Measurements from ENCODE around the gene SLC25A11. TPM values are rescaled to one million over a fixed set of nuclear protein-coding genes. Genes with fewer than 3 reads are reported as not detected.

The SLC25A11 gene
- total RNA-seq, 1 donor from 2014 or later: 47.5 TPM

DNA sequence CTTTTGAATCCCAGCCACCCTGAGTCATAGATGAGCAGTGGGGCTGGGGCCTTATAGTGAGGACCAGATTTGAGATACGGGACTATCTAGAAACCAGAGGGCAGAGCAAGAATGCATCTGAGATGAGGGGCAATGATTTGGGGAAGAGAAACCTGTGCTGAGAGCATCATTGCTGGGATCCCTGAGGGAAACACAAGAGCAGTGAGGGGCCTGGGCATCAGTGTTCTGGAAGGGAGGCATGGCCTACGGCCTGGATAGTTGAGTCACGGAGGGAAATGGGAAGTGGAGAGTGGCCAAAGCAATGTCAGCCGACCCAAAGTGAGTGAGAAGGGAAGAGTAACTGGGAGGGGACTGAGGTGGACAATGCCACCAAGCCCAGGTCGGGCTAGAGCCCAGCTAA, 42.5 kb upstream of the SLC25A11 start:
- DNase-seq (ENCODE audit: low spot score): no peak
- Mint-ChIP-seq H3K27me3 (ENCODE audit: unreplicated experiment) (peaks cover 9% of the 10 kb centered on the region), H3K36me3 (ENCODE audit: low read depth, unreplicated experiment) (peaks cover 31% of the 10 kb centered on the region), H3K9me3 (ENCODE audit: unreplicated experiment) (no peaks in the 10 kb centered on the region), H3K27ac (ENCODE audit: unreplicated experiment) (no peak overlapping the region), H3K4me3 (ENCODE audit: unreplicated experiment) (no peak overlapping the region), H3K4me1 (ENCODE audit: unreplicated experiment) (peaks cover 21% of the 10 kb centered on the region)
- TF ChIP-seq, protein P1, sequence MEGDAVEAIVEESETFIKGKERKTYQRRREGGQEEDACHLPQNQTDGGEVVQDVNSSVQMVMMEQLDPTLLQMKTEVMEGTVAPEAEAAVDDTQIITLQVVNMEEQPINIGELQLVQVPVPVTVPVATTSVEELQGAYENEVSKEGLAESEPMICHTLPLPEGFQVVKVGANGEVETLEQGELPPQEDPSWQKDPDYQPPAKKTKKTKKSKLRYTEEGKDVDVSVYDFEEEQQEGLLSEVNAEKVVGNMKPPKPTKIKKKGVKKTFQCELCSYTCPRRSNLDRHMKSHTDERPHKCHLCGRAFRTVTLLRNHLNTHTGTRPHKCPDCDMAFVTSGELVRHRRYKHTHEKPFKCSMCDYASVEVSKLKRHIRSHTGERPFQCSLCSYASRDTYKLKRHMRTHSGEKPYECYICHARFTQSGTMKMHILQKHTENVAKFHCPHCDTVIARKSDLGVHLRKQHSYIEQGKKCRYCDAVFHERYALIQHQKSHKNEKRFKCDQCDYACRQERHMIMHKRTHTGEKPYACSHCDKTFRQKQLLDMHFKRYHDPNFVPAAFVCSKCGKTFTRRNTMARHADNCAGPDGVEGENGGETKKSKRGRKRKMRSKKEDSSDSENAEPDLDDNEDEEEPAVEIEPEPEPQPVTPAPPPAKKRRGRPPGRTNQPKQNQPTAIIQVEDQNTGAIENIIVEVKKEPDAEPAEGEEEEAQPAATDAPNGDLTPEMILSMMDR (IDR thresholded peaks at IDR 0.05; ENCODE audit: unreplicated experiment): no peak

DNA sequence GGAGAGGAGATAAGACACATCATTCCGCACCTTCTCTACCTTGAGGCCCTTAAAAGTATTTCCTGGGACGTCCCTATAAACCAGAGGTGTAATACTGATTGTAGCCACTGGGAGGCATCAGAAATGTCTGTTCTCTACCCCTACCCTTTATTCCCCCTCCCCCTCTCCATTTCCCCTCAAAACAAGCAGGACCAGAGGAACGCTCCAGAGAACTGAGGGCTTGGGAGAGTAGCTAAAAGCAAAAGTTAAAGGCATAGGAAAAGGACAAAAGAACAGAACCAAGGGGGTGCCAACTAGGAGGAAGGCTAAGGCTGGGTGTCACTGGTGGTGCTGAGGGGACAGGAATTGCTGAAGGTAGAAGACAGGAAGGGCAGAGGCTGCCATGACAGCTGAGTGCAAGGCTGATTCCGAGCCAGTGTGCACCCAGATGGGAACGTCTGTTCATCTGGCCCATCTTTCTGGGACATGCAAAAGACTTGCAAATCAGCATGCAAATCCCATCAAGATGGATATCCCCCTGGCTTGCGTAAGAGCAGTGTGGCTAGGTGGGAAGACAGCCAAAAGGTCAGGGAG, 40.9 kb upstream of the SLC25A11 start:
- no peaks in the 10 kb centered on the region for H3K9me3 Mint-ChIP-seq (ENCODE audit: unreplicated experiment)
- peaks cover 38% of the 10 kb centered on the region for H3K36me3 Mint-ChIP-seq (ENCODE audit: low read depth, unreplicated experiment)
- H3K27ac Mint-ChIP-seq (ENCODE audit: unreplicated experiment): peak overlapping the region; percentile 82
- peak overlapping the region; percentile 74 for H3K4me3 Mint-ChIP-seq (ENCODE audit: unreplicated experiment)
- peak; percentile 69 for DNase-seq (ENCODE audit: low spot score)
- TF ChIP-seq, protein P1 (IDR thresholded peaks at IDR 0.05; ENCODE audit: unreplicated experiment): peak; percentile 80
- peaks cover 11% of the 10 kb centered on the region for H3K27me3 Mint-ChIP-seq (ENCODE audit: unreplicated experiment)
- H3K4me1 Mint-ChIP-seq (ENCODE audit: unreplicated experiment): peaks cover 11% of the 10 kb centered on the region

DNA sequence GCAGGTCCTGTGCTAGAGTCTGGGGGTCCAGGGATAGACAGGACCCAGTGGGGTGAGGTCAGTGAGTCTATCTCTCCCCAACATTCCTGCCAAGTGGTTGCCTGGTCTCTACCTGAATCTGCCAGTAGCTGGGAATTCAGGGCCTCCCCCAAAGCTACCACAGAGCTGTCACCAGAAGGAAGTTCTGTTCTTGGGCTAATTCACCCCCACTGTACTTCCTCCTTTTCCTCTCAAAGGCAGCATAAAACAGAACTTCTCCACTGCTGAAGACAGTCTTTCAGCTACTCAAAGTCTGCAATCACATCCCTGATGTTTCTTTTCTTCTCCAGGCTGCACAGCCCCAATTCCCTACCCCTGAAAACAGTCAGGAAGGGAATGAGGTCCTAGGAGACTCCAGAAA, 38.9 kb upstream of the SLC25A11 start:
- no peak overlapping the region for H3K4me3 Mint-ChIP-seq (ENCODE audit: unreplicated experiment)

DNA sequence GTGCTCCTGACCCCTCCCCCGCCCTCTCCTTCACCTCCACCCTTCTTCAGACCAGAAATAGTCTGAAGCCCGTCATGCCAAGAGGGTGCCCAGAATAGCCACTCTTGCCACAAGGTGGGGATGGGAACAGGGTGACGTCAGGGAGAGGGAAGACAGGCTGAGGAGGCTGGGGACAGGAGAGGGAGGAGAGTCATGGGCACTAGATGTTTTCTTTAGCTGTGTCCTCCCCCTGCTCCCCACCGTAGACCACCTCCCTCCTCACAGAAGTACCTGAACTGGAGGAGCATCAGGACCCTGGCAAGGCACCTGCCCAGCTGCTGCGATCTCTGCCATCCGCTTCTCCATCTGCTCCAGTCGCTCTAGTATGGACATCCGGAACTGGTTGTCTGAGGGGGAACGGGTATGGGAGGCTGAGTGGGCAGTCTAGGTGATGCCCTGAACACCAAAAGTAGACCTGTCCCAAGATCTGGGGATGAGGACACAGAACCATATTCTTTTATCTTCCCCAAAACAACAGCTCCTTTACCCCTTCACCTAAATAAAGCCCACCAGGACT, 34.3 kb upstream of the SLC25A11 start:
- Mint-ChIP-seq H3K27me3 (ENCODE audit: unreplicated experiment) (peaks cover 13% of the 10 kb centered on the region), H3K4me1 (ENCODE audit: unreplicated experiment) (peaks cover 4% of the 10 kb centered on the region), H3K27ac (ENCODE audit: unreplicated experiment) (peak overlapping the region; percentile 61), H3K9me3 (ENCODE audit: unreplicated experiment) (no peaks in the 10 kb centered on the region), H3K36me3 (ENCODE audit: low read depth, unreplicated experiment) (peaks cover 58% of the 10 kb centered on the region), H3K4me3 (ENCODE audit: unreplicated experiment) (peak overlapping the region; percentile 76)
- TF ChIP-seq, protein P1 (IDR thresholded peaks at IDR 0.05; ENCODE audit: unreplicated experiment): no peak
- no peak for DNase-seq (ENCODE audit: low spot score)

More for the DNA sequence above, 38.9 kb upstream of the SLC25A11 start:
- Mint-ChIP-seq H3K4me1 (ENCODE audit: unreplicated experiment) (peaks cover 11% of the 10 kb centered on the region), H3K27me3 (ENCODE audit: unreplicated experiment) (peaks cover 12% of the 10 kb centered on the region), H3K9me3 (ENCODE audit: unreplicated experiment) (no peaks in the 10 kb centered on the region), H3K36me3 (ENCODE audit: low read depth, unreplicated experiment) (peaks cover 52% of the 10 kb centered on the region), H3K27ac (ENCODE audit: unreplicated experiment) (no peak overlapping the region)
- TF ChIP-seq, protein P1 (IDR thresholded peaks at IDR 0.05; ENCODE audit: unreplicated experiment): no peak
- no peak for DNase-seq (ENCODE audit: low spot score)

All from endothelial cell (in vitro differentiated cells).